Measurements from ENCODE around the gene TRIO.

TRIO gene

DNA sequence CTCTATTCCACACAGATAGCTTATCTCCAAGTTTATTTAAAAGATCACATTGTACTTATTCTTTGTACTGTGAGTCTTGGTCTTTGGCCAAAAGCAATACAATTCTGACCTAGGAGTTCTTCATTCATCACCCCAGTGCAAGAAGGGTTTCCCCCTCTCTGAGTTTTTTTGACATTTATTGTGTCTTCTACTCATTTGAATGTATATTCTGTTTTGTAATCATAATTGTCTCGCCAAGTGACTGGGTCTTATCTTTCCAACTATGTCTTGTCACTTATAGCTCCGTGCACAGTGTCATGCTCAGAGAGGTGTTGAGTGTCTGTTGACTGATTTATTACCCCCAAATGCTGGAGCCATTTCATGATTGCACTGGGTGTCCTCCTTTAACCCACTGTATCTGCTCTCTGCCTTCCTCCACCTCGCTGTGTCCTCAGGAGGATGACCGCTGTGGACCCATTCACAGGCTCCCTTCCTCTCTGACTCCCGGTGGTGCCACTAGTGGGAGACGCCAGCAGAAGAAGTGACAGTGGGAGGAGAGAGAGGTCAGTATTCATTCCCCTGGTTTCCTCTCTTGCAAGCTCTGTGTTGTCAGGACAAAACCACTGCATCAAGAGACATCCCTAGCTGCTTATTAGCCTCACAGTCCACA is 11.2 kb upstream of the TRIO start:
- ATAC-seq (ENCODE audit: insufficient read depth, low read depth) (no peak), DNase-seq (no peak)
- H3K27ac ChIP-seq (ENCODE audit: low read length): no peak overlapping the region
- no peak overlapping the region for H3K9ac ChIP-seq (ENCODE audit: low read depth, low read length)
- no peak overlapping the region for H3K4me2 ChIP-seq (ENCODE audit: insufficient read depth, low read length)
- H3K79me2 ChIP-seq (ENCODE audit: insufficient read depth, low read length): no peaks in the 10 kb centered on the region
- no peaks in the 10 kb centered on the region for H4K20me1 ChIP-seq (ENCODE audit: insufficient read depth, low read length)
- H3K27me3 ChIP-seq (ENCODE audit: insufficient read depth, low read length, poor library complexity): no peaks in the 10 kb centered on the region
- no peaks in the 10 kb centered on the region for H3K4me1 ChIP-seq (ENCODE audit: insufficient read depth, low read length)
- H3K4me3 ChIP-seq (ENCODE audit: low read depth in 1 of 2, low read length in 2 of 2): no peak overlapping the region
- H3K36me3 ChIP-seq (ENCODE audit: insufficient read depth, low read length): no peaks in the 10 kb centered on the region
- H3K9me3 ChIP-seq (ENCODE audit: insufficient read depth, low read length, severe bottlenecking): no peaks in the 10 kb centered on the region
- H2AFZ ChIP-seq (ENCODE audit: low read depth, low read length): no peak overlapping the region
- no peak for TF ChIP-seq EZH2 (IDR thresholded peaks at IDR 0.05; ENCODE audit: borderline replicate concordance, low read depth, low read length, severe bottlenecking)
- TF ChIP-seq, protein P1, sequence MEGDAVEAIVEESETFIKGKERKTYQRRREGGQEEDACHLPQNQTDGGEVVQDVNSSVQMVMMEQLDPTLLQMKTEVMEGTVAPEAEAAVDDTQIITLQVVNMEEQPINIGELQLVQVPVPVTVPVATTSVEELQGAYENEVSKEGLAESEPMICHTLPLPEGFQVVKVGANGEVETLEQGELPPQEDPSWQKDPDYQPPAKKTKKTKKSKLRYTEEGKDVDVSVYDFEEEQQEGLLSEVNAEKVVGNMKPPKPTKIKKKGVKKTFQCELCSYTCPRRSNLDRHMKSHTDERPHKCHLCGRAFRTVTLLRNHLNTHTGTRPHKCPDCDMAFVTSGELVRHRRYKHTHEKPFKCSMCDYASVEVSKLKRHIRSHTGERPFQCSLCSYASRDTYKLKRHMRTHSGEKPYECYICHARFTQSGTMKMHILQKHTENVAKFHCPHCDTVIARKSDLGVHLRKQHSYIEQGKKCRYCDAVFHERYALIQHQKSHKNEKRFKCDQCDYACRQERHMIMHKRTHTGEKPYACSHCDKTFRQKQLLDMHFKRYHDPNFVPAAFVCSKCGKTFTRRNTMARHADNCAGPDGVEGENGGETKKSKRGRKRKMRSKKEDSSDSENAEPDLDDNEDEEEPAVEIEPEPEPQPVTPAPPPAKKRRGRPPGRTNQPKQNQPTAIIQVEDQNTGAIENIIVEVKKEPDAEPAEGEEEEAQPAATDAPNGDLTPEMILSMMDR (IDR thresholded peaks at IDR 0.05; ENCODE audit: borderline replicate concordance, extremely low read depth, low read length, poor library complexity, severe bottlenecking): no peak

DNA sequence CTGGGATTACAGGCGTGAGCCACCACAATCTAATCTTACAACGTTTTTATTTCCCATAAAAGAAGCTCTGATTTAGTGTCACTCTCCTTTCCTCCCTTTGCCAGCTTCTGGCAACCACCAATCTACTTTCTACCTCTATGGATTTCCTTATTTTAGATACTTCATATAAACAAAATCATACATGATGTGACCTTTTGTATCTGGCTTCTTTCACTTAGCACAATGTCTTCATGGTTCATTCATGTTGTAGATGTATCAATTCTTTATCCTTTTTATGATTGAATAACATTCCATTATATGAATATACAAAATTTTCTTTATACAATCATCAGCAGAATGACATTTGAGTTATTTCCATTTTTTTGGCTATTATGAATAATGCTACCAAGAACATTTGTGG is 9.7 kb upstream of the TRIO start:
- Histone ChIP-seq H3K36me3 (ENCODE audit: insufficient read depth, low read length) (no peaks in the 10 kb centered on the region), H2AFZ (ENCODE audit: low read depth, low read length) (no peak overlapping the region), H3K9ac (ENCODE audit: low read depth, low read length) (no peak overlapping the region), H3K27me3 (ENCODE audit: insufficient read depth, low read length, poor library complexity) (no peaks in the 10 kb centered on the region), H3K9me3 (ENCODE audit: insufficient read depth, low read length, severe bottlenecking) (no peaks in the 10 kb centered on the region), H3K4me2 (ENCODE audit: insufficient read depth, low read length) (no peak overlapping the region), H3K79me2 (ENCODE audit: insufficient read depth, low read length) (no peaks in the 10 kb centered on the region), H4K20me1 (ENCODE audit: insufficient read depth, low read length) (no peaks in the 10 kb centered on the region), H3K27ac (ENCODE audit: low read length) (no peak overlapping the region), H3K4me1 (ENCODE audit: insufficient read depth, low read length) (no peaks in the 10 kb centered on the region), H3K4me3 (ENCODE audit: low read depth in 1 of 2, low read length in 2 of 2) (no peak overlapping the region)
- no peak for ATAC-seq (ENCODE audit: insufficient read depth, low read depth)
- DNase-seq: no peak
- no peak for TF ChIP-seq EZH2 (IDR thresholded peaks at IDR 0.05; ENCODE audit: borderline replicate concordance, low read depth, low read length, severe bottlenecking)
- TF ChIP-seq, protein P1 (IDR thresholded peaks at IDR 0.05; ENCODE audit: borderline replicate concordance, extremely low read depth, low read length, poor library complexity, severe bottlenecking): no peak

DNA sequence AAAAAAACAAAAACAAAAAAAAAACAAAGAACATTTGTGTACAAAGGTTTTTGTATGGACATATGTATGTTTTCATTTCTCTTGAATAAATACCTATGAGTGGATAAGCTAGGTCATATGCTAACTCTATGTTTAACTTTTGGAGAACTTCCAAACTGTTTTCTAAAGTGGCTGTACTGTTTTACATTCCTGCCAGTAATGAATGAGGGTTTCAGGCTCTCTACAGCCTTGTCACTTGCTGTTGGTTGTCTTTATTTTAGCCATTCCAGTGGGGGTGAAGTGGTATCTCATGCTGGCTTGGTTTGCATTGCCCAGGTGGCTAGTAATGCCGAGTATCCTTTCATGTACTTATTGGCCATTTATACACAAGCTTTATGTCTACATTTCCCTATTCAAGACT is 9.1 kb upstream of the TRIO start:
- Histone ChIP-seq H3K27ac (ENCODE audit: low read length) (no peak overlapping the region), H3K9me3 (ENCODE audit: insufficient read depth, low read length, severe bottlenecking) (no peaks in the 10 kb centered on the region), H2AFZ (ENCODE audit: low read depth, low read length) (no peak overlapping the region), H3K4me2 (ENCODE audit: insufficient read depth, low read length) (no peak overlapping the region), H3K4me3 (ENCODE audit: low read depth in 1 of 2, low read length in 2 of 2) (no peak overlapping the region), H3K36me3 (ENCODE audit: insufficient read depth, low read length) (no peaks in the 10 kb centered on the region), H3K9ac (ENCODE audit: low read depth, low read length) (no peak overlapping the region), H3K4me1 (ENCODE audit: insufficient read depth, low read length) (no peaks in the 10 kb centered on the region), H4K20me1 (ENCODE audit: insufficient read depth, low read length) (no peaks in the 10 kb centered on the region), H3K79me2 (ENCODE audit: insufficient read depth, low read length) (no peaks in the 10 kb centered on the region), H3K27me3 (ENCODE audit: insufficient read depth, low read length, poor library complexity) (no peaks in the 10 kb centered on the region)
- TF ChIP-seq EZH2 (IDR thresholded peaks at IDR 0.05; ENCODE audit: borderline replicate concordance, low read depth, low read length, severe bottlenecking): no peak
- TF ChIP-seq, protein P1 (IDR thresholded peaks at IDR 0.05; ENCODE audit: borderline replicate concordance, extremely low read depth, low read length, poor library complexity, severe bottlenecking): no peak
- no peak for ATAC-seq (ENCODE audit: insufficient read depth, low read depth)
- DNase-seq: no peak
